Small intestine (tissue), 16 donors: ENCODE measurements around the gene TMEFF2. TPM values are rescaled to one million over a fixed set of nuclear protein-coding genes. Genes with fewer than 3 reads are reported as not detected.

Experiments used
- DNase-seq, 2 donors: peaks; one replicate each; pipeline versions ENCODE4 v3.0.0 to v3.0.0-alpha.2; 2013
- FAIRE-seq: peaks from 2 replicates; lab custom pipeline; 2012; peaks lifted over from hg19 to GRCh38; lab: Jason Lieb, UNC
- H3K27ac ChIP-seq, 3 donors: one replicate each; pipeline ENCODE4 v1.5.1; 2013; ENCODE audit warnings: low read length in 2 of 3, mild to moderate bottlenecking in 2 of 3, control low read depth in 1 of 3, inconsistent platforms in 1 of 3, low read depth in 1 of 3, moderate library complexity in 1 of 3
- H3K27me3 ChIP-seq, 3 donors: one replicate each; pipeline ENCODE4 v1.6.1; 2013; ENCODE audit warnings: low read length in 3 of 3, inconsistent platforms in 1 of 3; ENCODE audit not compliant: control insufficient read depth in 3 of 3, insufficient read depth in 3 of 3
- H3K36me3 ChIP-seq, 3 donors: one replicate each; pipeline ENCODE4 v1.6.1; 2013; ENCODE audit warnings: low read length in 3 of 3, inconsistent platforms in 1 of 3, low read depth in 1 of 3, mild to moderate bottlenecking in 1 of 3, moderate library complexity in 1 of 3; ENCODE audit not compliant: control insufficient read depth in 3 of 3, insufficient read depth in 2 of 3
- H3K4me1 ChIP-seq, 3 donors: one replicate each; pipeline ENCODE4 v1.6.1; 2013; ENCODE audit warnings: low read length in 2 of 3, inconsistent platforms in 1 of 3, low read depth in 1 of 3, mild to moderate bottlenecking in 1 of 3, moderate library complexity in 1 of 3; ENCODE audit not compliant: control insufficient read depth in 3 of 3, insufficient read depth in 2 of 3
- H3K4me3 ChIP-seq, 3 donors: one replicate each; pipeline ENCODE4 v1.5.1; 2013; ENCODE audit warnings: low read length in 3 of 3, control low read depth in 1 of 3, inconsistent platforms in 1 of 3, low read depth in 1 of 3, mild to moderate bottlenecking in 1 of 3, moderate library complexity in 1 of 3
- H3K9me3 ChIP-seq, 2 donors: one replicate each; pipeline ENCODE4 v1.6.1; 2013; ENCODE audit warnings: low read depth in 1 of 2, low read length in 1 of 2; ENCODE audit not compliant: control insufficient read depth in 2 of 2, insufficient read depth in 1 of 2
- WGBS, 3 donors: extraction: QIAGEN DNeasy Blood & Tissue Kit; methylation state at CpG; one replicate each; pipeline ENCODE4 v1.1.7; 2013; 5-methylcytosine and 5-hydroxymethylcytosine counted together
- long read RNA-seq, 10 donors: transcript quantifications; one replicate each; lab custom pipeline, GENCODE V29; 2026
- polyA plus RNA-seq, 4 donors: library from polyadenylated mRNA; stranded (reverse) in 3 of 4; unstranded in 1 of 4; fragments of 200-250 nt in 3 of 4; fragments of 120-200 nt in 1 of 4; gene quantifications; one replicate each; pipeline versions ENCODE4 v1.2.1 to v1.2.3, GENCODE V29; 2013
- donor health status: healthy with polysubstance abuse.
- donor health status: control.
- donor health status: control.
- donor health status: Bipolar disorder and iron deficiency.
- donor health status: healthy.

The TMEFF2 gene, protein sequence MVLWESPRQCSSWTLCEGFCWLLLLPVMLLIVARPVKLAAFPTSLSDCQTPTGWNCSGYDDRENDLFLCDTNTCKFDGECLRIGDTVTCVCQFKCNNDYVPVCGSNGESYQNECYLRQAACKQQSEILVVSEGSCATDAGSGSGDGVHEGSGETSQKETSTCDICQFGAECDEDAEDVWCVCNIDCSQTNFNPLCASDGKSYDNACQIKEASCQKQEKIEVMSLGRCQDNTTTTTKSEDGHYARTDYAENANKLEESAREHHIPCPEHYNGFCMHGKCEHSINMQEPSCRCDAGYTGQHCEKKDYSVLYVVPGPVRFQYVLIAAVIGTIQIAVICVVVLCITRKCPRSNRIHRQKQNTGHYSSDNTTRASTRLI
- 1 to 10 TPM in 1 of 4 donors, under 1 TPM in 1, not detected in 2; 0.34 to 2.0 TPM for polyA plus RNA-seq
- long read RNA-seq, donor 1, result 0 reads
- long read RNA-seq, donor 2, partial matches to known transcripts, result 0 of 1 reads
- long read RNA-seq, donor 2, other reads (novel, unspliced or antisense), result 0 of 1 reads
- long read RNA-seq, donor 3, result 0 reads
- long read RNA-seq, donor 4, result 0 reads
- long read RNA-seq, donor 5, result 0 reads
- long read RNA-seq, donor 6, result 0 reads
- long read RNA-seq, donor 7, result 0 reads
- long read RNA-seq, donor 8, result 0 reads
- long read RNA-seq, donor 9, result 0 reads
- long read RNA-seq, donor 10, partial matches to known transcripts, result 0 of 1 reads
- long read RNA-seq, donor 10, other reads (novel, unspliced or antisense), result 0 of 1 reads

DNA sequence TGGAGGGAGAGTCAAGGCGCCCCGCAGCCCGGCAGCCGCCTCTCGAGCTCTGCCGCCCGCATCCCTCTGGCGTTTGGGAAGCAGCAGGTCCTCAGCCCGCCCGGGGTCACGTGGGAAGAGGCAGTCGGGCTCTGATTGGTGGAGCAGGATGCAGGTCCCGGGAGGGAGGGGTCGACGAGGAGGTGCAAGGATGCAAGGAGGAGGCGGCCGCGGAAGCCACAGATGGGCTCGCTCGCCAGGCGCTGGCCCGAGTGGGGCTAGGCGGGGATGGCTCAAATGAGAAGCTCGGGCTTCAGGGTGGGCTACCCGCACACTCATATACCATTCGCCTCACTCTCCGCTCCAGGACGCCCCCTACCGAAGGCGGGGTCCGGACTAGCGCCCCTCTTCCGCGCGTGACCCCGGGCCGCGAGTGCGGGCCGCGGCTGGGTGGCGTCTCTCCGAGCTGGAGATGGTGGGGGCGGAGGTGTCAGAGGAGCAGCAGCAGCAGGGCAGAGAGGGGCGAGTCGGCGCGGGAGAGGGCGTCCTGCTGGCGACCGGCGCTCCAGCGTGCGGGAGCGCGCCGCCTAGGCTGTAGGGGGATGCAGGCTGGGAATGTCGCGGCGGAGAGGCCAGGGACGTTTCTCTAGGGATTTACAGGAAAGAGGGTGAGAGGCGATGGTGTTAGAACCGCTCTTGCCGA is at the start of gene TMEFF2:
TMEFF2 (minus strand) TSS at position 68 of the 682 bp plus-strand sequence. CDS start 409 bp downstream, outside the sequence.
- WGBS, 3 donors, result 1 to 4% (median 2%) methylated on average over 50 to 64 of the region's 64 CpGs
- H3K27ac ChIP-seq, result no peak within 1 kb of the TSS
- H3K36me3 ChIP-seq, result no peaks in the 10 kb centered on the region
- H3K4me1 ChIP-seq, result peaks cover 0 to 7% (median 2%) of the 10 kb centered on the region in 3 donors
- H3K27me3 ChIP-seq, result peaks cover 3 to 56% (median 33%) of the 10 kb centered on the region in 3 donors
- H3K9me3 ChIP-seq, result peaks cover 0 to 1% of the 10 kb centered on the region in 2 donors
- FAIRE-seq, result no peak
- H3K4me3 ChIP-seq, result peak within 1 kb of the TSS in 2 of 3 donors; percentile 30 to 39
- peak; percentile 8 to 42 for DNase-seq

DNA sequence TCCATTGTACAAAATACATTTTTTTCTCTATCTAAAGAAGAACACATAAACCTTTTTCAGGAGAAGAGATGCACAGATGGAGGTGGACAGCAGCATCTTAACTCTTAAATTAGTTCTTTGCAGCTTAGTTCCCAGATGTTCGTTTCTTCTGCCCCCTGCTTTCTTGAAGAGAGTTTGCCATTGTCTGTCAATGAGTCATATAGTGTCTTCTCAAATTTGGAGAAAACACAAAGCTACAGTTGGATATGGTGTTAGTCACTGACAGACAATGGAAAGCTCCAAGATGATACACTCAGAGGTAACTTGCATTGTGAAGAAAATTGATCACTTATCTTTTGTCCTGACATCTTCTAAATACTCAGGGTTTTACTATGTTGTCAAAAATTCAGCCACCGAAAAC is 48.8 kb upstream of the TMEFF2 start:
- WGBS, 3 donors, result 76 to 81% (median 78%) methylated on average over 2 of the region's 2 CpGs
- Histone ChIP-seq H3K9me3 (no peaks in the 10 kb centered on the region), H3K27me3 (no peaks in the 10 kb centered on the region), H3K4me3 (no peak overlapping the region), H3K36me3 (no peaks in the 10 kb centered on the region), H3K4me1 (no peaks in the 10 kb centered on the region), H3K27ac (no peak overlapping the region)
- FAIRE-seq (no peak), DNase-seq (no peak)

DNA sequence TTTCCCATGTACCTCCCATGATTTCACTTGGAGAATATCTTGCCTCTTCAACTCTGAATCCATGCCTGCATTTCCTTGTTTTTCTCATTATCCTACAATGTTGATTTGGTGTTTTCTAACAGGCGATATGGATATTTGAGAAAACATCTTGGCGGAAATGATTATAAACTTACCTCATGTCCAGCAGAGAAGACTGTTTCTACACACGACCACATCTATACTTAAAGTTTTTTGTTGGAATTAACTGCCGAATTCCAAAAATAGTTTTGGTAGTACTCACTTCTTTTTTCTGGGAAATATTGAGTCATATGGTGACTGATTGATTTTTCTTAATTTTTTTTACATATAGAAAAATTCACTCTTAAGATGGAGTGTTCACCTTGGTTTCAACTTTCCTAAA is 41.4 kb upstream of the TMEFF2 start:
- Histone ChIP-seq H3K27ac (no peak overlapping the region), H3K36me3 (no peaks in the 10 kb centered on the region), H3K27me3 (no peaks in the 10 kb centered on the region), H3K9me3 (no peaks in the 10 kb centered on the region), H3K4me3 (no peak overlapping the region), H3K4me1 (no peaks in the 10 kb centered on the region)
- DNase-seq (no peak), FAIRE-seq (no peak)
- WGBS, 3 donors, result 70 to 85% (median 75%) methylated on average over 4 of the region's 4 CpGs

- no peak overlapping the region for H3K4me3 ChIP-seq
- WGBS, 3 donors, result 78 to 83% (median 82%) methylated on average over 6 of the region's 6 CpGs
- no peak overlapping the region for H3K27ac ChIP-seq
- no peaks in the 10 kb centered on the region for H3K9me3 ChIP-seq
- H3K36me3 ChIP-seq, result no peaks in the 10 kb centered on the region
- FAIRE-seq (no peak), DNase-seq (no peak)
- no peaks in the 10 kb centered on the region for H3K27me3 ChIP-seq
- H3K4me1 ChIP-seq, result no peaks in the 10 kb centered on the region
Measured at GRCh38 chr2:192230889-192231453, 36.2 kb upstream of the TMEFF2 start.

GRCh38 chr2:192228685-192229084 is 34.0 kb upstream of the TMEFF2 start:
- no peaks in the 10 kb centered on the region for H3K36me3 ChIP-seq
- H3K27ac ChIP-seq, result no peak overlapping the region
- H3K4me3 ChIP-seq, result no peak overlapping the region
- FAIRE-seq (no peak), DNase-seq (no peak)
- H3K4me1 ChIP-seq, result no peaks in the 10 kb centered on the region
- H3K9me3 ChIP-seq, result no peaks in the 10 kb centered on the region
- no peaks in the 10 kb centered on the region for H3K27me3 ChIP-seq

DNA sequence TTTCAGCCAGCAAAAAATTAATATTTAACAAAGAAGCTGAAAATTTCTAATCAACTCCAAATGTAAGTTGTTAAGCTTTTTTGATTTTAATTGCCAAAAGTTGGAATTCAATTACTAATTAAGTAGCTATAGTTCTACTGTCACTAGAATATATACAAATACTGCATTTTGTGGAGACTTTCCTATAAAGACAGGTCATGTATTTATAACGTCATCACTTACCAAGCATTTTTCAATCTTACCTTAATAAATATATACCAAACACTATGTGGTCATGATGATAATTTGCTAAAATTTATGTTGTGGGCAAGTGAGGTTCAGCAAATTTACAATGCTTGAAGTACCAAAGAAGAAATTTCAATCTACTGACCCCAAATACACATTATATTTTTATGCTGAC is 24.2 kb upstream of the TMEFF2 start:
- H3K36me3 ChIP-seq, result no peaks in the 10 kb centered on the region
- FAIRE-seq (no peak), DNase-seq (no peak)
- no peak overlapping the region for H3K27ac ChIP-seq
- WGBS, 3 donors, result 88 to 92% (median 90%) methylated on average over 1 of the region's 1 CpG
- no peaks in the 10 kb centered on the region for H3K4me1 ChIP-seq
- no peaks in the 10 kb centered on the region for H3K9me3 ChIP-seq
- no peak overlapping the region for H3K4me3 ChIP-seq
- H3K27me3 ChIP-seq, result no peaks in the 10 kb centered on the region

DNA sequence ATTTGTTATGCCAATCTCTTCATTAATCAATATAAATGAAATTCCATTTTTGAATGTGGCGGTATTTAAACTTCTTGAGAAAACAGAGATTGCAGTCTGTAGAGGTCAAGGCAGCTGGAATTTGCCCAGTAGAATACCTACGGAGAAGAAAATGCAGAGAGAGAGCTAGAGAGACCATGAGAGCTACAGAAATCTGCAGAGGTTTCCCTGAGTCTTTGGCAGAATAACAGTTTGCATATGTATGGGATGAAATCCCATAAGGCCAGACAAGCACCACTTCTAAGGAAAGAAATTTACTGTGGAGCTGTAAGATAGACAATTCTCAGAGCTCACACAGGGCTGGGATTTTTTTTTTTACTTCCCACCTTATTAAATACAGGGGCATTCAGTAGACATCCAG is 23.6 kb upstream of the TMEFF2 start:
- 87 to 88% (median 87%) methylated on average over 2 of the region's 2 CpGs for WGBS, 3 donors
- FAIRE-seq (no peak), DNase-seq (no peak)
- no peaks in the 10 kb centered on the region for H3K9me3 ChIP-seq
- no peak overlapping the region for H3K4me3 ChIP-seq
- no peaks in the 10 kb centered on the region for H3K36me3 ChIP-seq
- no peaks in the 10 kb centered on the region for H3K4me1 ChIP-seq
- no peaks in the 10 kb centered on the region for H3K27me3 ChIP-seq
- no peak overlapping the region for H3K27ac ChIP-seq

- no peaks in the 10 kb centered on the region for H3K9me3 ChIP-seq
- DNase-seq (no peak), FAIRE-seq (no peak)
- no peak overlapping the region for H3K27ac ChIP-seq
- H3K27me3 ChIP-seq, result no peaks in the 10 kb centered on the region
- no peaks in the 10 kb centered on the region for H3K36me3 ChIP-seq
- no peaks in the 10 kb centered on the region for H3K4me1 ChIP-seq
- H3K4me3 ChIP-seq, result no peak overlapping the region
- WGBS, 3 donors, result 70 to 75% (median 74%) methylated on average over 3 of the region's 3 CpGs
Measured at GRCh38 chr2:192216336-192216735, 21.6 kb upstream of the TMEFF2 start.
